ENCODE results near the gene SCD5. TPM values are rescaled to one million over a fixed set of nuclear protein-coding genes. Genes with fewer than 3 reads are reported as not detected.
A peak's percentile ranks its signal among the peaks of the same experiment; 100 is the strongest.

SCD5 gene
- total RNA-seq, 1 donor, result 6.9 TPM

- DNase-seq (ENCODE audit: low read depth), result peak; percentile 43
- no peak for TF ChIP-seq CTCF (IDR thresholded peaks at IDR 0.05; ENCODE audit: insufficient read depth, low read depth, low read length)
- no peak overlapping the region for H3K4me3 ChIP-seq (ENCODE audit: low read depth, low read length)
Observed at GRCh38 chr4:82629238-82630000, 169.2 kb downstream of the SCD5 start.

GRCh38 chr4:82626251-82626868 lies 172.2 kb downstream of the SCD5 start:
- no peak overlapping the region for H3K4me3 ChIP-seq (ENCODE audit: low read depth, low read length)
- no peak for DNase-seq (ENCODE audit: low read depth)
- TF ChIP-seq CTCF (IDR thresholded peaks at IDR 0.05; ENCODE audit: insufficient read depth, low read depth, low read length), result no peak

GRCh38 chr4:82624819-82625218 lies 173.8 kb downstream of the SCD5 start:
- TF ChIP-seq CTCF (IDR thresholded peaks at IDR 0.05; ENCODE audit: insufficient read depth, low read depth, low read length), result no peak
- no peak for DNase-seq (ENCODE audit: low read depth)
- H3K4me3 ChIP-seq (ENCODE audit: low read depth, low read length), result no peak overlapping the region

GRCh38 chr4:82623121-82623683 lies 175.4 kb downstream of the SCD5 start:
- no peak overlapping the region for H3K4me3 ChIP-seq (ENCODE audit: low read depth, low read length)
- DNase-seq (ENCODE audit: low read depth), result peak; percentile 12
- TF ChIP-seq CTCF (IDR thresholded peaks at IDR 0.05; ENCODE audit: insufficient read depth, low read depth, low read length), result no peak

- no peak for TF ChIP-seq CTCF (IDR thresholded peaks at IDR 0.05; ENCODE audit: insufficient read depth, low read depth, low read length)
- no peak for DNase-seq (ENCODE audit: low read depth)
- H3K4me3 ChIP-seq (ENCODE audit: low read depth, low read length), result no peak overlapping the region
Observed at GRCh38 chr4:82621251-82621650, 177.3 kb downstream of the SCD5 start.

- H3K4me3 ChIP-seq (ENCODE audit: low read depth, low read length), result no peak overlapping the region
- no peak for DNase-seq (ENCODE audit: low read depth)
- TF ChIP-seq CTCF (IDR thresholded peaks at IDR 0.05; ENCODE audit: insufficient read depth, low read depth, low read length), result no peak
Observed at GRCh38 chr4:82620126-82620735, 178.4 kb downstream of the SCD5 start.

Data from fibroblast of villous mesenchyme (primary cell).